CD4-positive, alpha-beta T cell treated with Interleukin-17A for 4 hours (primary cell): ENCODE measurements around the gene MSMB.

Source experiments
- DNase-seq: peaks from one replicate; pipeline ENCODE4 v3.0.0-alpha.2; 2020; ENCODE audit warnings: mixed read lengths

MSMB gene

GRCh38 chr10:46031648-46032532, 14.2 kb downstream of the MSMB start:
- DNase-seq = no peak

DNA sequence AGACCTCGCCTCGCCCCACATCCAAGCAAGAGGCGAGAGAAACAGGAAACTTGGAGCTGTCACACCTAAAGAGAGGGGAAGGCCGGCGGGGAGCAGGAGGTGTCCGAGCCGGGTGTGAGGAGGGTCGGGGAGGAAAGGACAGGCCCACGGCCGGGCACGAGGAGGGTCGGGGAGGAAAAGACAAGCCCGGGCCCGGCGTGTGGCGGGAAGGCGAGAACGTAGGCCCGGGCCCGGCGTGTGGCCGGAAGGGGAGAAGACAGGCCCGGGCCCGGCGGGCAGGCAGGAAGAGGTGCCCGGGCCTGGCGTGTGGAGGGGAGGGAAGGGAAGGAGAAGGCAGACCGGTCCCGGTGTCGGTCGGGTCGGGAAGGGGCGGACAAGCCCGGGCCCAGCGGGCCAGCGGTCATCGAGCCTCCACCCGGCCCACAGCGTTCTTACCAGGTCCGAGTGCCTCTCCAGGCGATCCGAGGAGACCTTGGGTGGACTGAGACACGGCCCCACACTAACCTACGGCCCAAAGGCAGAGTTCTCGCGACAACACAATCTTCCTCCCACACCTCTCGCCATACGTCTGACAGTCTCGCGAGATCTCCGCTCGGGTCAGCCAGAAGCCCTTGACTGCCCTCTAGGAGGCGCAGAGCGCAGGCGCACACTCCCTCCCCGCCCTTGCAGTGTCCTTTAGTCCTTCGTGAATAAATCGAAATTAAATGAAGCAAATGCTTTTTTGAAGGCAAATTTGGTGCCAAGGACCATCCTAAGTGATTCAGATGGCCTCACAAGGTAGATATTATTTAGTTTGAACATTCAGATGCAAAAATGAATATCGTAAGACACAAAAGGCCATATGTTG, 15.8 kb downstream of the MSMB start, which contains the start of gene NCOA4:
TSS of gene NCOA4 (minus strand) at position 533 of the 847 bp plus-strand sequence. CDS start 13,943 bp downstream, outside the sequence.
- DNase-seq = peak; percentile 97

- no peak for DNase-seq
Measured at GRCh38 chr10:46029461-46030030, 16.5 kb downstream of the MSMB start.

- peak; percentile 40 for DNase-seq
Measured at GRCh38 chr10:46028584-46029460, 17.2 kb downstream of the MSMB start.

DNA sequence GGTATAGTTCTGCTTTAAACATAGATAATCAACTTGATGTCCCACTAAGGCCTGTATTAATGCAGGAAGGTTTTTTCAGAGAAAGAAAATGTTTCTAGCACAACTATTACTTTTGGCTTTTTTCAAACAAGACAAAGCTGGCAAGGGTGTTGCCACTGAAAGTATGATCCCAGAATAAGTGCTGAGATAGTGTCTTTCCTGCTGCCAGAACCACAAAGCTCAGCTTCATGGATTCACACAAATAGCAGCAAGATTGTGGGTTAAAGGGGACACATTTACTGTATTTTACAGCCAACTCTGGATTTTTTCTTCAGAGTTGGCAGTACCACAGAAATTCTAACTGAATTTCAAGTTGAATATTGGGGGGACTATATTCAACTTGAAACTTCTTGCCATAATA, 20.0 kb downstream of the MSMB start:
- DNase-seq = no peak

DNA sequence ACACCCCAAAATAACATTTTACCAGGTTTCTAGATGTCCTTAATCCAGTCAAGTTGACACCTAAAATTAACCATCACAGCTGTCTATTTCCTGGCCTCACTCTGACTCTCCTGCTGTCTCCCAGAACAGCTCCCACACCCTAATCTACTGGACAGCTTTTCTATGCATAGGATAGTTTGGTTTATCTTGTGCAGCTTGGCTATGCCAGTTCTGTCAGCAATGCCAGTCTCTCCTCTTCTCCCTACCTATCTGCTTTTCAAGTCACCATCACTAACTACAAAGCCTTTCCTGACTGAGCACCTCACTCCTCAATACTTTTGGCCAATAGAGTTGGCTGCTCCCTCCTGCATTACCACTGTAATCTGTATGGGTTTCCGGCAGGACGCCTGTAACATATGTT, 20.7 kb downstream of the MSMB start:
- no peak for DNase-seq

GRCh38 chr10:46024948-46025347, 21.1 kb downstream of the MSMB start:
- DNase-seq = no peak

DNA sequence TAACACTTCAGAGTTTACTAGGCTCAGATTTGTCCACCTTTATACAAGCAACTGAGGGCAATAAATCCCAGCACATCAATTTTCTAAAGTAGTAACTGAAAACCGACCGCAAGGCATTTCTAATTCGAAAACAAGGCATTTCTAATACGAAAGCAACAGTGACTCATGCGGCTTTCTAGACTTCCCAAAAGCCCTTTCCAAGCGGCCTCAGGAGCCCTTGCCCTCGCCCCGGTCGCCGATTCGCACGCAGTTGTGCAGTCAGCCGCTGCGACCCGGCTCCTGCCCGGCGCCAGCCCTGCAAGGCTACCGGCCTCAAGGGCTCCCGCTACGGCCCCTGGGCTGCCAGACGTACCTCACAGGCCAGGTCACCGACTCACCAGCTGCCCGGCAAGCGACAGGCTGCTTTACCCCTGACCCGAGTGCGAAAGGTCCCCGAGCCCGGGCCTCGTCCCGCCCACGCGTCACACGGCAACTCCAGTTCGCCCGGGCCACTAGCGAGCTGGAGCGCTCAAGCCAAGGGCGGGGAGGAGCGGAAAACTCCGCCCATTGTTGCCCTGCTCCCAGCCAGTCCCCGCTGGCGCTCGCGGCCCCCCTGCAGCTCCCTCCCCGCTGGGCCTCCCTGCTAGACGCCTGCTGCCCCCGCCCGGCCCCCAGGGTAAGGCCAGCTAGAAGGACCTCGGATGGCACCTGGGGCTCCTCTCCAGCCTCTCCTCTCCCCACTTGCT, 22.9 kb downstream of the MSMB start:
- peak; percentile 85 for DNase-seq

- no peak for DNase-seq
Measured at GRCh38 chr10:46020344-46020657, 25.8 kb downstream of the MSMB start.

GRCh38 chr10:46019569-46020343, 26.3 kb downstream of the MSMB start:
- DNase-seq = peak; percentile 29

GRCh38 chr10:46019177-46019528, 26.9 kb downstream of the MSMB start:
- DNase-seq = no peak

GRCh38 chr10:46018453-46019176, 27.5 kb downstream of the MSMB start:
- DNase-seq = no peak

- no peak for DNase-seq
Measured at GRCh38 chr10:46017733-46018132, 28.3 kb downstream of the MSMB start.

DNA sequence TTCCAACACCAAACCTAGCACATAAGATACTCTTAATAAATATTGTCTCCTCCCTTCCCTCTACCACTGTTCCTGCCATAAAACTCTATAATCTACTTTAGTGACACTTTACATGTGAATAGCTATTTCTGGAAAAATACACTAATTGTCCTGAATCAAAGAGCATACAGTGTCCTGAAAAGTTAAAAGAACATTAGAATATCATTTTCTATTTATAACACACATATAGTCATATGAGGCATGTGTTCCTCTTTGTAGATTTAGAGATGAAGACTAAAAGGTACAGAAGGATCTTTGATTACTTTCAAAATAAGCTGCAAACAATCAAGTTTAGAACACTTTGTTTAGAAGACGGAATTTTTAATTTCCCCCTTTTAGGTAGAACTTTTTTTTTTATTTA, 29.3 kb downstream of the MSMB start:
- no peak for DNase-seq

- no peak for DNase-seq
Measured at GRCh38 chr10:46016190-46016589, 29.9 kb downstream of the MSMB start.

DNA sequence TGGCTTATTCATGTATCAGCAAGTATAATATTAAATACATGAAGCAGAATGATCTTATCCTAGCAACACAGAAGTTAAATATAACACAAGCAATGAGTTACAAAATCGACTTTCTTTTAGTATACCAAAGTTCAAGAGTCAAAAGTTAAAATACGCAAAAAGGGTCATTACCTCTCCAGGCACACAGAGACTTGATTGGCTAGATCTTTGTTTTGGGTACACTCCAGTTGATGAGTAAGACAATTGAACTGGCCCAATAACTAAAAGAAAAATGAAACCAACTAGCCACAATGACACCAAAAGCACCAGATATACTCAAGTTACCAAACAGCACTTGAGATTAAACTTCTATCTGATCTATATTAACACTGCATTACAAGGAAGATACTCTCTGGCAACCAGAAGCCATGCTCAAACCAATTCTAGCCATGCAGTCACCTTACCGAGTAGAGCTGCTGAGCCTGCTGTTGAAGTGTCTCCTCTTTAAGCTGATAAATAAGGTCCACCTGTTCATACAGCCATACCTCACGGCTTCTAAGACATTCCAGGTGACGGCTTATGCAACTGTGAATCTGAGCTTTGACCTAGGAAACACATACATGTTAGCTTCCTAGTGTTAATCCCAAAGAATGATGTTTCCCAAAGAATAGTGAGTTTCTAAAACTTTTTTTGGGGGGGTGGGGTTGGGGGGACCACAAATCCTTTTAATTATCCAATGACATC, 31.2 kb downstream of the MSMB start:
- DNase-seq = no peak

DNA sequence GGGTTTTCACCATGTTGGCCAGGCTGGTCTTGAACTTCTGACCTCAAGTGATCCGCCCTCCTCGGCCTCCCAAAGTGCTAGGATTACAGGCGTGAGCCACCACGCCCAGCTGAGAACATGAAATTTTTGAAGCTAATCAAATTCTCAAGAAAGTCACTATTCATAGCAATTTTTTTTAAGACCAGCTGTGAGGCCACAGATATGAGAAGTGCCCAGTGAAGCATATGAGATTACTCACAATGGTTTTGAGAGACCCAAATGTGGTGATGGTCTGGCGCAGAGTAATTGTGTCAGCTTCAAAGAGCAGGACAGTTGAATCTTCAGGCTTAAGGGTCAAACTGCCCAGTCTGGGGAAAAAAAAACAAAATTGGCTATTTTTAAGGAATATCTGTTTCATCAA, 31.9 kb downstream of the MSMB start:
- no peak for DNase-seq

DNA sequence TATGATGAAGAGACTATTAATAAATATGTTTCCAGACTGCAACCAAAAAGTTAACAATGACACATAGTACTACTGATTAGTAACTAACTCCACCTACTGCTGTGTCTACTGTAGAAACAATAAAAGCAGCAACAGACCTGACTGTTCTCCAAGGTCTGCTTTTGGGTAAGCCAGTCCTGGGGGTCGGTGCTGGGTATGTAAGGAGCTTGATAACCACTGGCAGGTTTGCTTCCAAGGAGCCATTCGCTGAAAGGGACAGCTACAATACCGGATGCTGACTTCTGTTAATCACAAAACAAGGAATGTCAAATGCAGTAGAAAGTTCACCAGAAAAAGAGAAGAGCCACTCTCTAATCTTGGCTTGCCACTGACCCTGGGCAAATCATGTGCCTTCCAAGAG, 33.3 kb downstream of the MSMB start:
- DNase-seq = no peak

DNA sequence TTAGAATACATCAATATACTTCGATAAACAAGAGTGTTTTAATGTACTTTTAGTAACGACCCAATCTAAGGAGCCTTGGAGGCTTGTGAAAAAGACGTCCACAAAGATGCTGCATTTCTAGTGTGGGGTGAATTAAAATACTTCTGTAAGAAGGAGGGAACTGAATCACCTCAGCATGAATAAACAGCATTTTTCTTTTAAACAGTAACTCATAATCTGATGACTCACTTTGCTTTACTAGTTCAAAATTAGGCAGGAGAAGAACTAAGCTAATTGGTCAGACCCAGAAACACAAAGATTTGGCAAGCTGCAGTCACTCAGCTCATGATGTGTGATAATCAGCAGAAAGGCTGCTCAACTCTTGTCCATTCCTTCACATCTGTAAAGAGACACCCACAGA, 39.9 kb downstream of the MSMB start:
- no peak for DNase-seq

- DNase-seq = no peak
Measured at GRCh38 chr10:46005383-46005782, 40.7 kb downstream of the MSMB start.
